Thyroid gland (tissue), 4 donors: ENCODE results near the gene GALNT17.

Experiments used
- POLR2A ChIP-seq, 2 donors: fragments of 450-650 bp; IDR thresholded peaks; one replicate each; pipeline ENCODE4 v1.6.1; 2017; ENCODE audit warnings: antibody characterized with exemption in 2 of 2, mild to moderate bottlenecking in 2 of 2, moderate library complexity in 1 of 2
- TF ChIP-seq, protein P1 (sequence below), 6 experiments: fragments of 200-600 bp in 3 of 6; fragments of 450-650 bp in 3 of 6; sonication (generic) in 3 of 6; IDR thresholded peaks; one replicate each; pipeline ENCODE4 v1.5.1; 2016 to 2019; ENCODE audit warnings: antibody characterized with exemption in 6 of 6, mild to moderate bottlenecking in 2 of 6, inconsistent platforms in 1 of 6, moderate library complexity in 1 of 6

DNA sequence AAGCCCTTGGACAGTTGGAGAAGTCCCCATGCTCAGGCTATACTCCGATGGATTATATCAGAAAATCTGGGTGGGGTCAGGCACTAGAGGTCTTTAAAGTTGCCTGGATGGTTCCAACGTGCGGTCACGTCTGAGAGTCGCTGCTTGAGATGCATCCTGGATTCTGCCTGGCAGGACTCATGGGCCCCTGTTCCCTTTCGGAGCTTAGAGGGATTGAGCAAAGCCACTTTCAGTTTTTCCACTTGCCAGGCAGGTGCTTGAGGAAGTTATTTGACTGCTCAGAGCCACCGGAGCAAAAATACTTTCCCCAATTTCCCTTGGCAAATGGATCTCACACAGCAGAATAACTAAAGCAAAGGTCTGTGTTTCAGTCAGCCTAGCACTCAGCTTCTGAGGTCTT is 129.1 kb downstream of the GALNT17 start:
- TF ChIP-seq, protein P1, sequence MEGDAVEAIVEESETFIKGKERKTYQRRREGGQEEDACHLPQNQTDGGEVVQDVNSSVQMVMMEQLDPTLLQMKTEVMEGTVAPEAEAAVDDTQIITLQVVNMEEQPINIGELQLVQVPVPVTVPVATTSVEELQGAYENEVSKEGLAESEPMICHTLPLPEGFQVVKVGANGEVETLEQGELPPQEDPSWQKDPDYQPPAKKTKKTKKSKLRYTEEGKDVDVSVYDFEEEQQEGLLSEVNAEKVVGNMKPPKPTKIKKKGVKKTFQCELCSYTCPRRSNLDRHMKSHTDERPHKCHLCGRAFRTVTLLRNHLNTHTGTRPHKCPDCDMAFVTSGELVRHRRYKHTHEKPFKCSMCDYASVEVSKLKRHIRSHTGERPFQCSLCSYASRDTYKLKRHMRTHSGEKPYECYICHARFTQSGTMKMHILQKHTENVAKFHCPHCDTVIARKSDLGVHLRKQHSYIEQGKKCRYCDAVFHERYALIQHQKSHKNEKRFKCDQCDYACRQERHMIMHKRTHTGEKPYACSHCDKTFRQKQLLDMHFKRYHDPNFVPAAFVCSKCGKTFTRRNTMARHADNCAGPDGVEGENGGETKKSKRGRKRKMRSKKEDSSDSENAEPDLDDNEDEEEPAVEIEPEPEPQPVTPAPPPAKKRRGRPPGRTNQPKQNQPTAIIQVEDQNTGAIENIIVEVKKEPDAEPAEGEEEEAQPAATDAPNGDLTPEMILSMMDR (IDR thresholded peaks at IDR 0.05): no peak
- TF ChIP-seq POLR2A (IDR thresholded peaks at IDR 0.05): no peak
